K562 (cell line): ENCODE measurements around the gene PPFIA3. TPM values are rescaled to one million over a fixed set of nuclear protein-coding genes. Genes with fewer than 3 reads are reported as not detected.

Experiments
- AFF1 ChIP-seq, 2 experiments: fragments of 450-650 bp; IDR thresholded peaks; 2 replicates each; pipeline ENCODE4 v1.6.1; 2018; ENCODE audit warnings: mild to moderate bottlenecking in 2 of 2, low read depth in 1 of 2; ENCODE audit not compliant: partially characterized antibody in 2 of 2
- ATF6 ChIP-seq: sonication (generic); formaldehyde crosslinking; IDR thresholded peaks from 2 replicates; pipeline ENCODE4 v1.4.0; 2020; ENCODE audit warnings: mild to moderate bottlenecking, missing genetic modification reagents
- BCLAF1 ChIP-seq, 2 experiments: fragments of 450-650 bp in 1 of 2; IDR thresholded peaks; 2 replicates each; pipeline ENCODE4 v1.6.1; 2011 to 2017; ENCODE audit warnings: low read depth in 2 of 2, antibody characterized with exemption in 1 of 2, borderline replicate concordance in 1 of 2, low read length in 1 of 2, mild to moderate bottlenecking in 1 of 2, mixed read lengths in 1 of 2; ENCODE audit not compliant: control insufficient read depth in 1 of 2
- CEBPB ChIP-seq: fragments of 450-650 bp; IDR thresholded peaks from 2 replicates; pipeline ENCODE4 v1.6.1; 2016; ENCODE audit warnings: missing genetic modification characterization, missing compliant biosample characterization
- E2F1 ChIP-seq: sonication (generic); formaldehyde crosslinking; IDR thresholded peaks from 2 replicates; pipeline ENCODE4 v1.8.1; 2023; ENCODE audit warnings: mild to moderate bottlenecking, missing genetic modification reagents, moderate library complexity
- FOXM1 ChIP-seq, 2 experiments: fragments of 450-650 bp in 1 of 2; sonication (generic) in 1 of 2; formaldehyde crosslinking in 1 of 2; IDR thresholded peaks; 2 replicates each; pipeline versions ENCODE4 v1.6.1 to v1.9.0; 2017 to 2022; ENCODE audit warnings: low read depth in 2 of 2, mild to moderate bottlenecking in 2 of 2, missing genetic modification reagents in 1 of 2, moderate library complexity in 1 of 2
- NCOA1 ChIP-seq: fragments of 450-650 bp; IDR thresholded peaks from 2 replicates; pipeline ENCODE4 v1.6.1; 2016; ENCODE audit warnings: low read depth
- NR4A1 ChIP-seq, 2 experiments: fragments of 250-450 bp in 1 of 2; fragments of 450-650 bp in 1 of 2; sonication (Bioruptor Pico) in 1 of 2; IDR thresholded peaks; 2 replicates each; pipeline versions ENCODE4 v1.4.0 to v1.6.1; 2016 to 2020; ENCODE audit warnings: mild to moderate bottlenecking in 2 of 2, missing compliant biosample characterization in 1 of 2, missing genetic modification characterization in 1 of 2, moderate library complexity in 1 of 2
- RBM39 ChIP-seq: fragments of 200-400 bp; formaldehyde crosslinking; optimal IDR thresholded peaks from 2 replicates; pipeline ENCODE3; 2018; ENCODE audit warnings: low read depth, low read length
- polyA plus RNA-seq, 8 experiments: library from polyadenylated mRNA; depleted of rRNA in 4 of 8; stranded (reverse) in 5 of 8; unstranded in 3 of 8; fragments of >200 nt; fragmentation: Nextera tagmentation in 2 of 8; fragmentation: Illumina TruSeq in 1 of 8; extraction: Ambion mirVana in 2 of 8; extraction: Trizol in 1 of 8; gene quantifications; 2 replicates each; pipeline versions ENCODE4 v1.2.1 to v1.2.3, GENCODE V29; 2011 to 2014; ENCODE audit warnings: inconsistent platforms in 1 of 8, missing spikeins in 1 of 8
- total RNA-seq, 7 experiments: library from RNA; depleted of rRNA in 6 of 7; stranded (reverse); fragments of >200 nt in 6 of 7; fragmentation: Illumina TruSeq in 2 of 7; extraction: Trizol in 2 of 7; gene quantifications; 2 replicates each; pipeline versions ENCODE4 v1.2.1 to v1.2.3, GENCODE V29; 2011 to 2021; ENCODE audit warnings: low replicate concordance in 1 of 7

Gene PPFIA3
- total and polyA plus RNA-seq, 9 of the 15 experiments (the other 6 are each of a cell fraction or from before 2014, with no cell fraction given), result 0.10 to 53.0 (median 17.6) TPM

GRCh38 chr19:49149652-49150105 is 30.3 kb downstream of the PPFIA3 start (continued):
- TF ChIP-seq NR4A1 (CRISPR knock-in tag; IDR thresholded peaks at IDR 0.05) (0 out of 2 replicates have a peak, but pooled peaks have one; percentile 67), NR4A1 (tag; IDR thresholded peaks at IDR 0.05) (no peak), RBM39 (peak; percentile 20), E2F1 (peak; percentile 8; the same call in 1 of the 2 replicates), BCLAF1 (IDR thresholded peaks at IDR 0.05; ENCODE audit: borderline replicate concordance in 1 of 2, control insufficient read depth in 1 of 2, low read depth in 2 of 2, low read length in 1 of 2) (peak in 1 of 2 experiments; percentile 91; a peak in 2 of 4 replicates), NCOA1 (0 out of 2 replicates have a peak, but pooled peaks have one; percentile 4), AFF1 (IDR thresholded peaks at IDR 0.05; ENCODE audit: low read depth in 1 of 2, partially characterized antibody in 2 of 2) (no peak), ATF6 (CRISPR knock-in tag) (0 out of 2 replicates have a peak, but pooled peaks have one; percentile 42), CEBPB (tag) (peak; percentile 7; the same call in 1 of the 2 replicates), FOXM1 (IDR thresholded peaks at IDR 0.05; ENCODE audit: low read depth) (peak; percentile 51; the same call in 1 of the 2 replicates), FOXM1 (CRISPR knock-in tag; IDR thresholded peaks at IDR 0.05; ENCODE audit: low read depth) (no peak)
